GM12891 (cell line): Measurements from ENCODE around the gene ARSB.

Source experiments
- POLR2A ChIP-seq: IDR thresholded peaks from 2 replicates; pipeline ENCODE4 v1.6.1; 2011; ENCODE audit warnings: low read depth, low read length, control low read depth
- POLR2AphosphoS5 ChIP-seq: IDR thresholded peaks from 2 replicates; pipeline ENCODE4 v1.6.1; 2011; ENCODE audit warnings: low read depth, low read length, control low read depth
- POU2F2 ChIP-seq: IDR thresholded peaks from 2 replicates; pipeline ENCODE4 v1.6.1; 2011; ENCODE audit warnings: low read depth, mild to moderate bottlenecking, control low read depth, low read length, moderate library complexity
- TAF1 ChIP-seq: IDR thresholded peaks from 2 replicates; pipeline ENCODE4 v1.6.1; 2011; ENCODE audit warnings: low read depth, low read length, control low read depth

GRCh38 chr5:78974601-78975000, 10.5 kb downstream of the ARSB start:
- TF ChIP-seq POLR2A = no peak
- TF ChIP-seq TAF1 = no peak
- no peak for TF ChIP-seq POLR2AphosphoS5
- TF ChIP-seq POU2F2 = no peak
